ENCODE data around the gene CDC25B.
"Not testable (repeated sequence)": the region's sequence is repeated elsewhere in the genome, so short reads cannot be mapped to it uniquely, and the experiment has no call there.

The CDC25B gene

DNA sequence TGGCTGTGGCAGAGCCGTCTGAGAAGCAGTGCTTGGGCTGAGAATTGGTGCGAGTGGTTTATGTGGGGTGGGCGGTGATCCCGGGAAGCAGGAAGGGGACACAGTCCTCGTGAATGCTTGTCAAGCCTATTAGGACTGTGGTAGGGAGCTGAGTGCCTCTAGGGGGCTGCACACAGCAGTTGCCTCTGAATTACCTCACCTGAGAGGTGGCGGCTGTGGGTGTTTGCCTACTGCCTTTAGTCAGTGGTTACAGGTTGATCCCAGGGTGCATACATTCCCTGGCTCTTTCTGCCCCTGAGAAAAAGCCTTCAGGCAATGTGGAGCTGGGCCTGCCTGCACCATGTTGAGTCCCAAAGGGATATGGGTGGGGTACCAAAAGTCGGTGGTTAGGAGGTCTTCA is 29.4 kb downstream of the CDC25B start:
- no peak for DNase-seq (ENCODE audit: low read depth, low spot score)

DNA sequence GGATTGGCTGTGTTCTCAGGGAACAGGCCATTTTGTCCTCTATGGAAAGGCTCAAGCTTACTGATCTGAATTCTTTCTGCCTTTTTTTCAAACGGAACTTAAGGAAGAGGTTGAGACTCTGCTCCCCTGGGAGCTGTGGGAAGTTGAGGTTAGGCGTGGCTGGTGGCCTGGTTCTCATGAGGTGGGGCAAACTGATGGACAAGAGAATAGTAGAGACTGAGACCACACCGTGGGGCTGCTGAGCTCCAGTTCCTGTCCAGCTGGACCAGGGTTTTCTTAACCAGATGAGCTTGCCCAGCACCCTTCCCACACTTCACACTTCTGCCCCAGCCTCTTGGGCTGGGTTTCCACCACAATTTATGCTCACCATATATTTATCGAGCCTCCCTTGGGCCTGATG is 30.3 kb downstream of the CDC25B start:
- no peak for DNase-seq (ENCODE audit: low read depth, low spot score)

DNA sequence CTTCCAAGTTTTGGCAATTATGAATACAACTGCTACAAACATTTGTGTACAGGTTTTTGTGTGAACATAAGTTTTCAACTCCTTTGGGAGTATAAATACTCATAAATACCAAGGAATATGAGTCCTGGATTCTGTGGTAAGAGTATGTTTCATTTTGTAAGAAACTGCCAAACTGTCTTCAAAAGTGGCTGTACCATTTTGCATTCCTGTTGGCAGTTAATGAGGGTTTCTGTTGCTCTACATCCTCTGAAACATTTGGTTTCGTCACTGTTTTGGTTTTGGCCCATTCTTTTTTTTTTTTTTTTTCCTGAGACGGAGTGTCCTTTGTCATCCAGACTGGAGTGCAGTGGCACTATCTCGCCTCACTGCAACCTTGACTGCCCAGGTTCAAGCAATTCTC is 32.7 kb downstream of the CDC25B start:
- no peak for DNase-seq (ENCODE audit: low read depth, low spot score)

GRCh38 chr20:3829891-3830290 is 33.8 kb downstream of the CDC25B start:
- not testable (repeated sequence) for DNase-seq (ENCODE audit: low read depth, low spot score)

DNA sequence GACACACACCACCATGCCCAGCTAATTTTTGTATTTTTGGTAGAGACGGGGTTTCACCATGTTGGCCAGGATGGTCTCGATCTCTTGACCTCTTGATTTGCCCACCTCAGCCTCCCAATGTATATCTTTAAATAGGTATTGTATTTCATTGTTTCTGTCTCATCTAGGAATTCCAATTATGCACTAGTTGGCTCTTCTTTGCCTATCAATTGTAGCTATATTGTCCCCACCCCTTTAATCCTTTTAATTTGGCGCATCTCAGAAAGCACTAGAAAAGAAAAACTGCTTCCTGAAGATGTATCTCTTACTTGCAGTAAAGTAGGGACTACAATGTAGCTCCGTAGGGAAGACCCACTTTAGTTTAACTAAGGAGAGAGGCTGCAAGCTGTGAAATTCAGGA is 40.0 kb downstream of the CDC25B start:
- no peak for DNase-seq (ENCODE audit: low read depth, low spot score)

- DNase-seq (ENCODE audit: low read depth, low spot score): no peak
Measured at GRCh38 chr20:3839328-3839727, 43.2 kb downstream of the CDC25B start.

GRCh38 chr20:3840201-3840600 is 44.1 kb downstream of the CDC25B start:
- not testable (repeated sequence) for DNase-seq (ENCODE audit: low read depth, low spot score)

- DNase-seq (ENCODE audit: low read depth, low spot score): no peak
Measured at GRCh38 chr20:3842348-3842930, 46.3 kb downstream of the CDC25B start.

- DNase-seq (ENCODE audit: low read depth, low spot score): no peak
Measured at GRCh38 chr20:3843490-3843889, 47.4 kb downstream of the CDC25B start.

GRCh38 chr20:3843990-3844619 is 48.0 kb downstream of the CDC25B start:
- not testable (repeated sequence) for DNase-seq (ENCODE audit: low read depth, low spot score)

GRCh38 chr20:3846378-3846739 is 50.2 kb downstream of the CDC25B start:
- DNase-seq (ENCODE audit: low read depth, low spot score): no peak

DNA sequence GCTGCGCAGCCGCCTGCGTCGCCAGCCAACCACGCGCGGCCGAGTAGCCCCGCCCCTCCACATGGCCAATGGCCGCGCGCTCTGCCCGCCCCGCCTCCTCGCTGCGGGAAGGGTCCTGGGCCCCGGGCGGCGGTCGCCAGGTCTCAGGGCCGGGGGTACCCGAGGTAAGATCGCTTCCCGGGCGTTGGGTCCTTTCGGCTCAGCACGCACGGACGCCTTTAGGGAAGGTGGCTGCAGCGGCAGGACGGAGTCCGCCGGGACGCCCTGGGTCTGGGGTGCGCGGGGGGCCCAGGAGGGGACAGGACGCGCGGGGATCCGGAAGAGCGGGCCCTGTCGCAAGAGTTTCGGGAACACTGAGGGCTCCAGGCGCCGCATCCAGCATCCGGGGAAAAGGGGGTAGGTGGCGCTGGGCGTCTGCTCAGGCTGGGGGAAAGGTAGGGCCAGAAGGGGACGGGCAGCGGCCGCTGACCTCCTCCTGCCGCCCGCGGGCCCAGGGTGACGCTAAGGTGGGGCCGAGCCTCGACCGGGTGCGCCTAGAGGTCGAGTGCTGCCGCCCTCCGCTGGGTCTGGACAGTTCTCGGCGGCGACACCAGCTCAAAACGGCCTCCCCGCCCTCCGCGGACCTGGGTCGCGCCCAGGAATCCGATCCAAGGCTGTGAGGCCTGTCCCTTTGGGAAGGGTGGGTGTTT is 50.8 kb downstream of the CDC25B start, which contains the start of gene MAVS:
Gene MAVS (plus strand): TSS at position 95 of the 689 bp plus-strand sequence. CDS start 7,791 bp downstream, outside the sequence.
- DNase-seq (ENCODE audit: low read depth, low spot score): peak; percentile 63

GRCh38 chr20:3847429-3847940 is 51.4 kb downstream of the CDC25B start:
- no peak for DNase-seq (ENCODE audit: low read depth, low spot score)

DNA sequence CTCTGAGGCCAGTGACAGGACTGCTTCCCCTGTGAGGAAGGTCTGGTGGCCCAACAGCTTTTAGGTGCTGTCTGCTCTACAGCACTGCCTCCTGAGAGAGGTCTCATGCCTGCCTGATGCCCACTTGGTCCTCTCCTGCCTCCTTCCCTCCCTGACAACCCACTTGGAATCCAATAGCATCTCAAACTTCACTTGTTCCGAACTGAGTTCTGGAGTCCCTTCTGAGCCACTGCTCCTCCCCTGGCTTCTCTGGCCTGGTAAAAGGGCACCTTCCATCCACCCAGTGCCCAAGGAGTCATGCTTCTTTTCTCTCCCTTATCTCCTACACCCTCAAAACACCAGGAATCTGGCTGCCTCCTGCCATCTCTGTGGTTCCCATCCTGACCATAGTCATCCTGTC is 52.5 kb downstream of the CDC25B start:
- DNase-seq (ENCODE audit: low read depth, low spot score): no peak

GRCh38 chr20:3854462-3854871 is 58.4 kb downstream of the CDC25B start:
- no peak for DNase-seq (ENCODE audit: low read depth, low spot score)

Data from activated CD4-positive, CD25-positive, alpha-beta regulatory T cell treated with anti-CD3 and anti-CD28 coated beads, Interleukin-2, amount 50 U/mL, for 16 hours (primary cell).